K562 (cell line): ENCODE data around the gene ABHD18.
A peak's percentile ranks its signal among the peaks of the same experiment; 100 is the strongest.

Source experiments
- ZNF785 ChIP-seq: fragments of 250-450 bp; sonication (Bioruptor Pico); IDR thresholded peaks from 2 replicates; pipeline ENCODE4 v1.4.0; 2020; ENCODE audit warnings: mild to moderate bottlenecking
- TF ChIP-seq, protein P1 (sequence below), 3 experiments: IDR thresholded peaks in 2 of 3; conservative IDR thresholded peaks in 1 of 3; 2 replicates each; pipeline ENCODE4 v1.5.1; 2011 to 2012; ENCODE audit warnings: low read length in 3 of 3, mild to moderate bottlenecking in 3 of 3, control low read depth in 2 of 3, improper control_type of control experiment in 1 of 3, inconsistent platforms in 1 of 3, low read depth in 1 of 3, mixed read lengths in 1 of 3, moderate library complexity in 1 of 3; ENCODE audit not compliant: insufficient read depth in 2 of 3

DNA sequence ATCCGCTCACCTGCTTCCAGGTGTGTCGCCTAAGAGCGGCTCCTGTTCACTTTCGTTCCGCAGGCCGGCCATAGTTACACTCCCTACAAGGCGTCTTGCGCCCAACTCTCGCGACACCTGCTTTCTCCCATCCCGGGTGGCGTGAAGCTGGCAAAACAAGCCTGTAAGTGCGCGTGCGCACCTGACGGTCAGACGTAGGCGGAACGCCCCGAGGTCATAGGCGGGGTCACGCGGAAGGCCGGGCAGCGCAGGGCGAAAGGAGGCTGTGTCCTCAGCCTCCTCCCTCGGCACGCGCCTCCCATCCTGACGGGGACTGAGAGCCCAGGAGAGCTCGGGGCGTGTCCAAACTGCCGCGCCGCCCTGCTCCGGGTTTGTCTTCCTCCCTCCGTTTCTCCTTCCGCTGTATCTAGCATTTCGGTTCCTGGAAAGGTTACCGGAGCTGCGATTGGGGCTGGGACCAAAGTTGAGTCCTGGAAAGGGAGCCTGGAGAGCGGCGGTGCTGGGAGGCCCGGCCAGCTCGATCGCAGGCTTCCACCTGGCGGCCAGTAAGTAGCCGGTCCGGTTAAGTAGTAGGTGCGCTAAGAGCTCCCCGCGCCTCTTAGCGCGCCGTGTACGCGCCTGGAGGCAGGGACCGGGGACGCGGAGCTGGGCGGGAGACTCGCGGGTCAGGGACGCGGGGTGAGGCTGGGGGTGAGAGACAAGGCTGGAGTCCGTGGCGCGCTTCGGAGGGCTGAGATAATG is at the start of gene ABHD18, which contains the start of gene MFSD8:
- TF ChIP-seq, protein P1, sequence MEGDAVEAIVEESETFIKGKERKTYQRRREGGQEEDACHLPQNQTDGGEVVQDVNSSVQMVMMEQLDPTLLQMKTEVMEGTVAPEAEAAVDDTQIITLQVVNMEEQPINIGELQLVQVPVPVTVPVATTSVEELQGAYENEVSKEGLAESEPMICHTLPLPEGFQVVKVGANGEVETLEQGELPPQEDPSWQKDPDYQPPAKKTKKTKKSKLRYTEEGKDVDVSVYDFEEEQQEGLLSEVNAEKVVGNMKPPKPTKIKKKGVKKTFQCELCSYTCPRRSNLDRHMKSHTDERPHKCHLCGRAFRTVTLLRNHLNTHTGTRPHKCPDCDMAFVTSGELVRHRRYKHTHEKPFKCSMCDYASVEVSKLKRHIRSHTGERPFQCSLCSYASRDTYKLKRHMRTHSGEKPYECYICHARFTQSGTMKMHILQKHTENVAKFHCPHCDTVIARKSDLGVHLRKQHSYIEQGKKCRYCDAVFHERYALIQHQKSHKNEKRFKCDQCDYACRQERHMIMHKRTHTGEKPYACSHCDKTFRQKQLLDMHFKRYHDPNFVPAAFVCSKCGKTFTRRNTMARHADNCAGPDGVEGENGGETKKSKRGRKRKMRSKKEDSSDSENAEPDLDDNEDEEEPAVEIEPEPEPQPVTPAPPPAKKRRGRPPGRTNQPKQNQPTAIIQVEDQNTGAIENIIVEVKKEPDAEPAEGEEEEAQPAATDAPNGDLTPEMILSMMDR (IDR thresholded peaks at IDR 0.05 in 2 of 3, conservative IDR thresholded peaks at IDR 0.05 in 1 of 3; ENCODE audit: insufficient read depth in 2 of 3, low read depth in 1 of 3, low read length in 3 of 3): peak; percentile 53 to 63 (median 60)
- TF ChIP-seq ZNF785 (CRISPR knock-in tag): no peak
